Activated CD8-positive, alpha-beta T cell treated with anti-CD3 and anti-CD28 coated beads for 36 hours (primary cell): ENCODE results near the gene CGB8. TPM values are rescaled to one million over a fixed set of nuclear protein-coding genes. Genes with fewer than 3 reads are reported as not detected.
"Not testable (repeated sequence)": the region's sequence is repeated elsewhere in the genome, so short reads cannot be mapped to it uniquely, and the experiment has no call there.

ENCODE experiments used
- ATAC-seq: fragments of 200-7000 bp; cut with Tn5 transposase; one replicate; pipeline ENCODE4 v1.10.0; 2021; ENCODE audit warnings: mild to moderate bottlenecking, moderate library complexity
- CTCF ChIA-PET: fragments of 350-600 bp; sonication (Branson Sonifier 250); formaldehyde crosslinking; loops from one replicate; lab custom pipeline; 2021; ENCODE audit warnings: antibody characterized with exemption; lab: Charles Lee
- POLR2A ChIA-PET: fragments of 350-600 bp; sonication (Branson Sonifier 250); formaldehyde crosslinking; loops from one replicate; lab custom pipeline; 2021; ENCODE audit warnings: antibody characterized with exemption; lab: Charles Lee
- DNase-seq: peaks from one replicate; pipeline ENCODE4 v3.0.0-alpha.2; 2020
- H3K27ac Mint-ChIP-seq: one replicate; pipeline ENCODE4 v1.8.0; 2021; ENCODE audit warnings: mild to moderate bottlenecking, mixed read lengths
- H3K27me3 Mint-ChIP-seq: one replicate; pipeline ENCODE4 v1.8.0; 2021; ENCODE audit warnings: mixed read lengths
- H3K36me3 Mint-ChIP-seq: one replicate; pipeline ENCODE4 v1.8.0; 2021; ENCODE audit warnings: low read depth, mixed read lengths
- H3K4me1 Mint-ChIP-seq: one replicate; pipeline ENCODE4 v1.8.0; 2021; ENCODE audit warnings: low read depth, mixed read lengths
- H3K4me3 Mint-ChIP-seq: one replicate; pipeline ENCODE4 v1.8.0; 2021; ENCODE audit warnings: mild to moderate bottlenecking, moderate library complexity, mixed read lengths
- H3K9me3 Mint-ChIP-seq: one replicate; pipeline ENCODE4 v1.8.0; 2021; ENCODE audit warnings: mixed read lengths
- intact Hi-C: fragments of 100-400 bp; cut with micrococcal nuclease; formaldehyde crosslinking; loops from one replicate; pipeline ENCODE4 v1.10.0; 2022
- total RNA-seq, 2 experiments: library from RNA; stranded (reverse); gene quantifications; one replicate each; pipeline ENCODE4 v1.2.3, GENCODE V29; 2021
- TF ChIP-seq, protein P1 (sequence below): fragments of 200-600 bp; IDR thresholded peaks from one replicate; pipeline ENCODE4 v1.8.0; 2022; ENCODE audit warnings: antibody characterized with exemption, mild to moderate bottlenecking

Gene CGB8
- total RNA-seq, 2 experiments from 2014 or later = not detected

DNA sequence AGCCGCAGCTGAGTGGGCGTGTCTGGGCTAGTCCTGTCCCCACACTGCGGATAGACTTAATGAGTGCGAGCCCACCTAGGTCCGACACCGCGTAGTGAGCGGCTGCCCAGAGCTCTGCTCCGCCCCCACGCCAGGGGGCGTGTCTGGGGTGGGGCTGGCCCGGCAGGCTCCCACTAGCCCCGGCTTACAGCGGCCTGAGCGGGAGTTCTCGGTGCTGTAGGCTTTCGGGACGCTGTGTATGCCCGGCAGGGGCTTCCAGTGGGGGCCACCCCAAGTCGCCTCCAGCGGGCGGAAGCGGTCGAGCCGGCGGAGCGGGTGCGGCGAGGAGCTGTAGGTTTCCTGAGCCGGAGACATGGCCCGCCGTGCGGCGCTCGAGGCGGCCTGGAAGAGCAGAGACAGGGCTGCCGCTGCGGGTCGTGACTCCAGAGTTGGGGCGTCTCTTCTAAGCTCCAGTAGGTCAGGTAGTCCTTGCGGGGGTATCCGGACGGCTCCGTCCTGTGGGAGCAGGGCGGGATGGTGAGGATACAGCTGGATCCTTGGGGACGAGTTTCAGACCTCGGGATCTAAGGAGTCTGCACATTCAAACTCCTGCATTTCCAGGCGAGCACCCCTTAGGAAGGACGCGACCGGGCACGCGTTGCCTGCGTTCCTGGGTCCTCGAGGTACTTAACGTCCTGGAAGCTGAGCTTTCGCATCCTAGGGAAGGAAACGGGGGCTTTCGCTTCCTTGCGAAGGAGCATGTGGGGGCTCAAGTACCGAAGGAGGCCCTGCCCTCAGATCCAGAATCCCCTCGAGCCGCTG lies 7.4 kb upstream of the CGB8 start:
- H3K36me3 Mint-ChIP-seq = no peaks in the 10 kb centered on the region
- H3K27ac Mint-ChIP-seq = no peak overlapping the region
- peaks cover 38% of the 10 kb centered on the region for H3K27me3 Mint-ChIP-seq
- no peaks in the 10 kb centered on the region for H3K9me3 Mint-ChIP-seq
- intact Hi-C loops = no loop called here
- H3K4me3 Mint-ChIP-seq = peak overlapping the region; percentile 55
- ChIA-PET CTCF (interaction anchor here (1.1 to 2.3 kb wide), 3 partner anchors 18 to 63 kb away, joined by 3 to 8 read pairs (median 6); partner anchors contain the start of genes GYS1 and RUVBL2), POLR2A (no interaction called here)
- ATAC-seq = peak; percentile 74
- TF ChIP-seq, protein P1, sequence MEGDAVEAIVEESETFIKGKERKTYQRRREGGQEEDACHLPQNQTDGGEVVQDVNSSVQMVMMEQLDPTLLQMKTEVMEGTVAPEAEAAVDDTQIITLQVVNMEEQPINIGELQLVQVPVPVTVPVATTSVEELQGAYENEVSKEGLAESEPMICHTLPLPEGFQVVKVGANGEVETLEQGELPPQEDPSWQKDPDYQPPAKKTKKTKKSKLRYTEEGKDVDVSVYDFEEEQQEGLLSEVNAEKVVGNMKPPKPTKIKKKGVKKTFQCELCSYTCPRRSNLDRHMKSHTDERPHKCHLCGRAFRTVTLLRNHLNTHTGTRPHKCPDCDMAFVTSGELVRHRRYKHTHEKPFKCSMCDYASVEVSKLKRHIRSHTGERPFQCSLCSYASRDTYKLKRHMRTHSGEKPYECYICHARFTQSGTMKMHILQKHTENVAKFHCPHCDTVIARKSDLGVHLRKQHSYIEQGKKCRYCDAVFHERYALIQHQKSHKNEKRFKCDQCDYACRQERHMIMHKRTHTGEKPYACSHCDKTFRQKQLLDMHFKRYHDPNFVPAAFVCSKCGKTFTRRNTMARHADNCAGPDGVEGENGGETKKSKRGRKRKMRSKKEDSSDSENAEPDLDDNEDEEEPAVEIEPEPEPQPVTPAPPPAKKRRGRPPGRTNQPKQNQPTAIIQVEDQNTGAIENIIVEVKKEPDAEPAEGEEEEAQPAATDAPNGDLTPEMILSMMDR = no peak
- DNase-seq = peak; percentile 69
- peaks cover 18% of the 10 kb centered on the region for H3K4me1 Mint-ChIP-seq

DNA sequence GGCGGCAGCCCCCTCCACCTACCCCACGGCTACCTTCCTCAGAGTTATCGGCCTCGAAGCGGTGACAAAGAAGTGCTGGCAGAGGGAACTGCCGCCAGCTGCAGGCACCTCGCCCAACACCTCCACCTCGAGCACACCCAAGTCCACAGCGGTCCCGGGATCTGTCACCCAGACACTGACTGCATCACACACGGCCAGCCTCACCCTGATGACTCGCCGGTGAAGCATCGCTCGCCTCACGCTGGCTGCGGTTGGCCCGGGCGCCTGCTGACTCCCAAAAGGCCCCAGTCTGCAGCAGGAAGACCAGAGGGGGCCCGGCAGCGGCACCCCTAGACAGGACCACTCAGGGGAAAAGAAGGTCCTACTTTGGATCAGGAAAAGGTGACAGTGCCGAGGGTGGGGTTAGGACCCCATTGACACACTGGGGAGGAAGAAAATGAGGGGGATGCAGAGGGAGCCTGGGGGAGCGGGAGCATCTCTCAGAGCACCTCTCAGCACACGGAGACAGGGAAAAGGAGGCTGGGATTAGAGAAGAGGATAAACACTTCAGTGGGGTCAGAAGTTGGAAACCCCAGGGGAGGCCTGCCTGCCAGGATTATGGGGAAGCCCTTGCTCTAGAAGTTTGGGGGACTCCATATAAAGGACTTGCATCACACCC lies 1.6 kb upstream of the CGB8 start:
- POLR2A ChIA-PET, H3K4me1 Mint-ChIP-seq, H3K36me3 Mint-ChIP-seq, H3K27ac Mint-ChIP-seq, H3K27me3 Mint-ChIP-seq, intact Hi-C loops, CTCF ChIA-PET, DNase-seq, ATAC-seq, H3K9me3 Mint-ChIP-seq, H3K4me3 Mint-ChIP-seq: not testable (repeated sequence)

DNA sequence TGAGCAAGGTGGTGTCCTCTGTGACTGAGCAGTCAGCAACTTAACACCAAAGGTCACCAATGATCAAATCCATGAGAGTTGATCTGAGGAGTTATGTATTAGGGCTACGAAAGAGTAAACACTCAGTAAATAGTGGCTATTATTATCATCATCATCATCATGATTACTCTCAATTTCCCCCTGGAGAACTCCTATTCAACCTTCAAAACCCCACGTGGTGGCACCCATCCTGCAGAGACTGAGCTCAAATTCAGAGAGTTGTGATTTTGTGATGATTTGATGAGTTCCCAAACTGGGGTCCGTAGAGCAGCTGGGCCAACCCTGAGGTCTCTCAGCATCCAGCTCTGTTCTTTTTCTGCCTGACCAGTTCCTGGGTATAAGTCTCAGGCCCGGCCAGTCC lies 923 bp upstream of the CGB8 start:
- not testable (repeated sequence) for H3K9me3 Mint-ChIP-seq

DNA sequence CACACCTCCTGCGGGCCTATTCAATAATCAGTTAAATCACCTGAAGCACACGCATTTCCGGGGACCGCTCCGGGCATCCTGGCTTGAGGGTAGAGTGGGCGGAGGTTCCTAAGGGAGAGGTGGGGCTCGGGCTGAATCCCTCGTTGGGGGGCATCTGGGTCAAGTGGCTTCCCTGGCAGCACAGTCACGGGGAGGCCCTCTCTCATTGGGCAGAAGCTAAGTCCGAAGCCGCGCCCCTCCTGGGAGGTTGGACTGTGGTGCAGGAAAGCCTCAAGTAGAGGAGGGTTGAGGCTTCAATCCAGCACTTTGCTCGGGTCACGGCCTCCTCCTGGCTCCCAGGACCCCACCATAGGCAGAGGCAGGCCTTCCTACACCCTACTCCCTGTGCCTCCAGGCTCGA lies 5.4 kb downstream of the CGB8 start, which contains the start of gene CGB5:
Gene CGB5 (plus strand): TSS at position 301 of the 400 bp plus-strand sequence. CDS start 362 bp downstream, outside the sequence.
- DNase-seq, H3K36me3 Mint-ChIP-seq, H3K4me3 Mint-ChIP-seq, H3K27me3 Mint-ChIP-seq, intact Hi-C loops, ATAC-seq, POLR2A ChIA-PET, H3K4me1 Mint-ChIP-seq, CTCF ChIA-PET, H3K9me3 Mint-ChIP-seq, H3K27ac Mint-ChIP-seq: not testable (repeated sequence)

More for the DNA sequence above, 923 bp upstream of the CGB8 start:
- ATAC-seq, intact Hi-C loops, DNase-seq, H3K4me1 Mint-ChIP-seq, H3K4me3 Mint-ChIP-seq, H3K27me3 Mint-ChIP-seq, CTCF ChIA-PET, POLR2A ChIA-PET, H3K36me3 Mint-ChIP-seq, H3K27ac Mint-ChIP-seq: not testable (repeated sequence)

DNA sequence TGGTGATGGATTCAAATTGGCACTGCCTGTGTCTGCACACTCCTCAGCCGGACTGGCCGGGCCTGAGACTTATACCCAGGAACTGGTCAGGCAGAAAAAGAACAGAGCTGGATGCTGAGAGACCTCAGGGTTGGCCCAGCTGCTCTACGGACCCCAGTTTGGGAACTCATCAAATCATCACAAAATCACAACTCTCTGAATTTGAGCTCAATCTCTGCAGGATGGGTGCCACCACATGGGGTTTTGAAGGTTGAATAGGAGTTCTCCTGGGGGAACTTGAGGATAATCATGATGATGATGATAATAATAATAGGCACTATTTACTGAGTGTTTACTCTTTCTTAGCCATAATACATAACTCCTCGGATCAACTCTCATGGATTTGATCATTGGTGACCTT lies 6.2 kb downstream of the CGB8 start:
- DNase-seq, intact Hi-C loops, POLR2A ChIA-PET, H3K27ac Mint-ChIP-seq, H3K4me3 Mint-ChIP-seq, H3K4me1 Mint-ChIP-seq, H3K36me3 Mint-ChIP-seq, H3K9me3 Mint-ChIP-seq, CTCF ChIA-PET, H3K27me3 Mint-ChIP-seq, ATAC-seq: not testable (repeated sequence)

DNA sequence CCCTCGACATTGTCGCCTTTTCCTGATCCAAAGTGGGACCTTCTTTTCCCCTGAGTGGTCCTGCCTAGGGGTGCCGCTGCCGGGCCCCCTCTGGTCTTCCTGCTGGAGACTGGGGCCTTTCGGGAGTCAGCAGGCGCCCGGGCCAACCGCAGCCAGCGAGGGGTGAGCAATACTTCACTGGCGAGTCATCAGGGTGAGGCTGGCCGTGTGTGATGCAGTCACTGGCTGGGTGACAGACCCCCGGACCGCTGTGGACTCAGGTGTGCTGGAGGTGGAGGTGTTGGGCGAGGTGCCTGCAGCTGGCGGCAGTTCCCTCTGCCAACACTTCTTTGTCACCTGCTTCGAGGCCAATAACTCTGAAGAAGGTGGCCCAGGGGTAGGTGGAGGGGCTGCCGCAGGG lies 6.7 kb downstream of the CGB8 start:
- no peak overlapping the region for H3K27ac Mint-ChIP-seq
- H3K4me1 Mint-ChIP-seq = no peaks in the 10 kb centered on the region
- CTCF ChIA-PET = no interaction called here
- H3K27me3 Mint-ChIP-seq = no peaks in the 10 kb centered on the region
- no peak overlapping the region for H3K4me3 Mint-ChIP-seq
- no peak for DNase-seq
- TF ChIP-seq, protein P1 = no peak
- intact Hi-C loops = no loop called here
- H3K36me3 Mint-ChIP-seq = no peaks in the 10 kb centered on the region
- H3K9me3 Mint-ChIP-seq = no peaks in the 10 kb centered on the region
- ATAC-seq = no peak
- POLR2A ChIA-PET = no interaction called here

DNA sequence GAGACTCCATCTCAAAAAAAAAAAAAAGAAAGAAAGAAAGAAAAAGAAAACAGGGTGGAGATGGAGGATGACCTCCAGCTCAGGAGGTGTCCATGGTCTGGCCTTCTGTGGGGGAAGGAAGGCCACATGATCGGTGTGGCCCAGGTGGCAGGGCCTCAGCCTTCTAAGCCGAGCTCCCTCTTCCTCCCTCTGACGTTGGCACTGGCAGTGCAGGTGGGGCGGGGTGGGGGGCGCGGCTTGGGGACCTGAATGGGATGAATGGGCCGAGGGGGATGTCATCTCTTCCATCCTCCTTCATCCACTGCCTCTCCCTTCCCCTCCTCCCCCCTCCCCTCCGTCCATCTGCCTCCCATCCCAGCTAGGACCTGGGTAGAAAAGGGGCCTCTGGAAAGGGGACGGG lies 9.2 kb downstream of the CGB8 start:
- CTCF ChIA-PET, ATAC-seq, H3K27me3 Mint-ChIP-seq, DNase-seq, H3K27ac Mint-ChIP-seq, H3K4me1 Mint-ChIP-seq, H3K9me3 Mint-ChIP-seq, H3K36me3 Mint-ChIP-seq, POLR2A ChIA-PET, H3K4me3 Mint-ChIP-seq, intact Hi-C loops: not testable (repeated sequence)

DNA sequence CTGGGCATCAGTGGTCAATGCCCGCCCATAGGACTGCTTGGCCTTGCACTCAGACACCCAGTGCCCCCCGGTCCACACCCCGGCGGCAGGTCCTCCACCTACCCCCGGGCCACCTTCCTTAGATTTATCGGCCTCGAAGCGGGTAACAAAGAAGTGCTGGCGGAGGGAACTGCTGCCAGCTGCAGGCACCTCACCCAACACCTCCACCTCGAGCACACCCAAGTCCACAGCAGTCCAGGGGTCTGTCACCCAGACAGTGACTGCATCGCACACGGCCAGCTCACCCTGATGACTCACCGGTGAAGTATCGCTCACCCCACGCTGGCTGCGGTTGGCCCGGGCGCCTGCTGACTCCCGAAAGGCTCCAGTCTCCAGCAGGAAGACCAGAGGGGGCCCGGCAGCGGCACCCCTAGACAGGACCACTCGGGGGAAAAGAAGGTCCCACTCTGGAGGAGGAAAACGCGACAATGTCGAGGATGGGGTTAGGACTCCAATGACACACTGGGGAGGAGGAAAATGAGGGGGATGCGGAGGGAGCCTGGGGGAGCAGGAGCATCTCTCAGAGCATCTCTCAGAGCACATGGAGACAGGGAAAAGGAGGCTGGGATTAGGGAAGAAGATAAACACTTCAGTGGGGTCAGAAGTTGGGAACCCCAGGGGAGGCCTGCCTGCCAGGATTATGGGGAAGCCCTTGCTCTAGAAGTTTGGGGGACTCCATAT lies 10.2 kb downstream of the CGB8 start:
- H3K4me3 Mint-ChIP-seq, H3K27me3 Mint-ChIP-seq, POLR2A ChIA-PET, CTCF ChIA-PET, H3K27ac Mint-ChIP-seq, DNase-seq, H3K36me3 Mint-ChIP-seq, H3K4me1 Mint-ChIP-seq, intact Hi-C loops, ATAC-seq, H3K9me3 Mint-ChIP-seq: not testable (repeated sequence)

DNA sequence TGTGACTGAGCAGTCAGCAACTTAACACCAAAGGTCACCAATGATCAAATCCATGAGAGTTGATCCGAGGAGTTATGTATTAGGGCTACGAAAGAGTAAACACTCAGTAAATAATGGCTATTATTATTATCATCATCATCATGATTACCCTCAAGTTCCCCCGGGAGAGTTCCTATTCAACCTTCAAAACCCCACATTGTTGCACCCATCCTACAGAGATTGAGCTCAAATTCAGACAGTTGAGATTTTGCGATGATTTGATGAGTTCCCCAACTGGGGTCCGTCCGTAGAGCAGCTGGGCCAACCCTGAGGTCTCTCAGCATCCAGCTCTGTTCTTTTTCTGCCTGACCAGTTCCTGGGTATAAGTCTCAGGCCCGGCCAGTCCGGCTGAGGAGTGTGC lies 10.8 kb downstream of the CGB8 start:
- H3K4me3 Mint-ChIP-seq, intact Hi-C loops, H3K36me3 Mint-ChIP-seq, H3K9me3 Mint-ChIP-seq, POLR2A ChIA-PET, DNase-seq, H3K27ac Mint-ChIP-seq, H3K27me3 Mint-ChIP-seq, ATAC-seq, H3K4me1 Mint-ChIP-seq, CTCF ChIA-PET: not testable (repeated sequence)
